Esophagus squamous epithelium (tissue), 5 donors: ENCODE measurements around the gene MRPS7. TPM values are rescaled to one million over a fixed set of nuclear protein-coding genes. Genes with fewer than 3 reads are reported as not detected.
A peak's percentile ranks its signal among the peaks of the same experiment; 100 is the strongest.

Experiments used
- DNase-seq: peaks from one replicate; lab custom pipeline; 2025; lab: John Stamatoyannopoulos, UW
- H3K27ac ChIP-seq, 4 donors: fragments of 200-600 bp; sonication (generic); one replicate each; pipeline ENCODE4 v1.5.1; 2016 to 2019; ENCODE audit warnings: mild to moderate bottlenecking in 1 of 4
- H3K27me3 ChIP-seq, 4 donors: fragments of 200-600 bp; sonication (generic); 1 replicate in 3 of 4; 2 replicates in 1 of 4; pipeline versions ENCODE4 v1.5.1 to v1.6.0; 2017 to 2021; ENCODE audit warnings: antibody characterized with exemption in 1 of 4
- H3K36me3 ChIP-seq, 3 donors: fragments of 200-600 bp; sonication (generic); one replicate each; pipeline ENCODE4 v1.5.1; 2016 to 2019
- H3K4me1 ChIP-seq, 3 donors: fragments of 200-600 bp; sonication (generic); one replicate each; pipeline ENCODE4 v1.5.1; 2017 to 2019
- H3K4me3 ChIP-seq, 4 donors: fragments of 200-600 bp; sonication (generic); 1 replicate in 3 of 4; 2 replicates in 1 of 4; pipeline ENCODE4 v1.5.1; 2016 to 2019; ENCODE audit warnings: mild to moderate bottlenecking in 2 of 4, moderate library complexity in 1 of 4
- H3K9me3 ChIP-seq, 3 donors: fragments of 200-600 bp; sonication (generic); one replicate each; pipeline ENCODE4 v1.5.1; 2016 to 2019
- POLR2A ChIP-seq, 4 donors: fragments of 450-650 bp; IDR thresholded peaks; one replicate each; pipeline ENCODE4 v1.6.1; 2017; ENCODE audit warnings: antibody characterized with exemption in 4 of 4, mild to moderate bottlenecking in 4 of 4, moderate library complexity in 3 of 4
- WGBS, 2 donors: methylation state at CpG; one replicate each; pipeline ENCODE4 v1.1.5; 2018; 5-methylcytosine and 5-hydroxymethylcytosine counted together
- intact Hi-C: fragments of 100-400 bp; cut with DNase I; formaldehyde crosslinking; loops from one replicate; pipeline ENCODE4 v1.15.0; 2022
- total RNA-seq, 4 donors: library from RNA; depleted of rRNA; stranded (reverse); fragments of >200 nt; gene quantifications; one replicate each; pipeline ENCODE4 v1.1.0, GENCODE V29; 2016
- TF ChIP-seq, protein P1 (sequence below), 6 experiments: fragments of 450-650 bp in 4 of 6; fragments of 200-600 bp in 2 of 6; sonication (generic) in 2 of 6; IDR thresholded peaks; one replicate each; pipeline ENCODE4 v1.5.1; 2016 to 2019; ENCODE audit warnings: antibody characterized with exemption in 6 of 6, mild to moderate bottlenecking in 4 of 6, moderate library complexity in 4 of 6
- donor health status: DM: yes; HTN: yes; CAD: no.

Gene MRPS7
- total RNA-seq, 4 donors from 2014 or later: 42.2 to 62.6 (median 48.7) TPM

DNA sequence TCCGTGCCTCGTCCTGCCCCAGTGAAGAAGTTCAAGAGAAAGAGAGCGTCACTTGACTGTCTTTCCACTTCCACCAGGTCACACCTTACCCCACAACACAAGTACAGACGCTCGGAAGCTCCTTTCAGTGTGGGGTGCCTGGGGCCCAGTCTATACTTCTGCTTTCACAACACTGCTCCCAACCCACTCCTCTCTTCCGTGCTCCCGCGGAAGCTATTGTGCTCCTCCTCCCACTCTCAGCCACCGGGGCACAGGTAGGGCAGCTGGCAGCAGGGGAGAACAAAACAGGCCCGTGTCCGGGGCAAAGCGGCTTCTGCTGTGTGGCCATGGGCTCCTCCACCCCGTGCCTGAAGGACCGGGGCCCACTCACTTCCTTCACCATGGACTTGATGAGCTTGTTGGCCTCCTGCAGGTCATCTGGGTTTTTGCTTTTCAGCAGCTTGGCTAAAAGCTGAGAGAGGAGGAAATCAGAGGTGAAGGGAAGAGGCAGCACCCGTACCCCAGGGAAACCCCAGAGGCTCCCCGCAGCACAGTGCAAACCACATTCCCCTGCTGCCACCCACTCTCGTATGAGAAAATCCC is 19.1 kb upstream of the MRPS7 start:
- H3K9me3 ChIP-seq: no peaks in the 10 kb centered on the region
- TF ChIP-seq POLR2A (IDR thresholded peaks at IDR 0.05): no peak
- TF ChIP-seq, protein P1, sequence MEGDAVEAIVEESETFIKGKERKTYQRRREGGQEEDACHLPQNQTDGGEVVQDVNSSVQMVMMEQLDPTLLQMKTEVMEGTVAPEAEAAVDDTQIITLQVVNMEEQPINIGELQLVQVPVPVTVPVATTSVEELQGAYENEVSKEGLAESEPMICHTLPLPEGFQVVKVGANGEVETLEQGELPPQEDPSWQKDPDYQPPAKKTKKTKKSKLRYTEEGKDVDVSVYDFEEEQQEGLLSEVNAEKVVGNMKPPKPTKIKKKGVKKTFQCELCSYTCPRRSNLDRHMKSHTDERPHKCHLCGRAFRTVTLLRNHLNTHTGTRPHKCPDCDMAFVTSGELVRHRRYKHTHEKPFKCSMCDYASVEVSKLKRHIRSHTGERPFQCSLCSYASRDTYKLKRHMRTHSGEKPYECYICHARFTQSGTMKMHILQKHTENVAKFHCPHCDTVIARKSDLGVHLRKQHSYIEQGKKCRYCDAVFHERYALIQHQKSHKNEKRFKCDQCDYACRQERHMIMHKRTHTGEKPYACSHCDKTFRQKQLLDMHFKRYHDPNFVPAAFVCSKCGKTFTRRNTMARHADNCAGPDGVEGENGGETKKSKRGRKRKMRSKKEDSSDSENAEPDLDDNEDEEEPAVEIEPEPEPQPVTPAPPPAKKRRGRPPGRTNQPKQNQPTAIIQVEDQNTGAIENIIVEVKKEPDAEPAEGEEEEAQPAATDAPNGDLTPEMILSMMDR (IDR thresholded peaks at IDR 0.05): no peak
- H3K27me3 ChIP-seq: no peaks in the 10 kb centered on the region
- H3K4me3 ChIP-seq: no peak overlapping the region
- peak overlapping the region in 2 of 4 donors; percentile 7 to 11 for H3K27ac ChIP-seq
- DNase-seq: no peak
- WGBS, 2 donors: 68 to 74% methylated on average over 10 to 14 of the region's 17 CpGs
- no peaks in the 10 kb centered on the region for H3K4me1 ChIP-seq
- peaks cover 71 to 98% (median 78%) of the 10 kb centered on the region in 3 donors for H3K36me3 ChIP-seq
- intact Hi-C loops: no loop called here

DNA sequence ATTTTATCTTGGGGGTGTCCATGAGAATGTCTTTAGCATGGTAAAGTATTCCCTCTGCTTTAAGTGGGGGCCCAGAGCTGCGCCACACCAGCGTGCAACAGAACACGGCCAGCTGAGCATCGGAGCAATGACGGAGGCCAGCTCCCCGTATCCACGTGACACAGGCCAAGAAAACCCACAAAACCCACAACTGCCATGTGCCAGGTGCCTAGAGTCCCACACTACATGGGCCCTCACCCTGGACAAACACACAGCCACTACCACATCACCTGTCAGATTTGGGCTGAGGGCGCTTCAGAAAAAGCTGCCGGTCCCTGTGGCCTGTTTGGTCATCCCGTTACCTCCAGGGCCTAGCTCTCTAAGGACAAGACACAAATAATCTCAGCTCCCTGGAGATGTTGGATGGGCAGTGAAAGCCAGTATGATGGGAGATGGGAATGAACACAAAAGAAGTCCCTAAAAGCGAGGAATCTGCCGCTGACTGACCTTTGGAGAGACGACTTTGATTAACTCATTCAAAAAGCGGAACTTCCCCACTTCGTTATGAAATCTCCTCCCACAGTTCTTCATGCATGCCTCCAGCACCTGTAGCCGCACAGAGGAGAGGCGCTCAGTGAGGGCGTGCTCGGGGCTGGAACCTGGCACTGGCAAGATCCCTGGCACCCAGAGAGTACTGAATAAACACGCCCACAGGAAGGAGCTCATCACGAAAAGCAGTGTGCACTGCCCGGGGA is 17.4 kb upstream of the MRPS7 start:
- Histone ChIP-seq H3K27me3 (no peaks in the 10 kb centered on the region), H3K36me3 (peaks cover 57 to 90% (median 65%) of the 10 kb centered on the region in 3 donors), H3K27ac (no peak overlapping the region), H3K4me3 (no peak overlapping the region), H3K4me1 (peaks cover 0 to 6% (median 0%) of the 10 kb centered on the region in 3 donors), H3K9me3 (no peaks in the 10 kb centered on the region)
- no peak for DNase-seq
- WGBS, 2 donors: 53 to 82% methylated on average over 16 to 17 of the region's 22 CpGs
- TF ChIP-seq, protein P1 (IDR thresholded peaks at IDR 0.05): no peak
- TF ChIP-seq POLR2A (IDR thresholded peaks at IDR 0.05): no peak
- intact Hi-C loops: no loop called here

DNA sequence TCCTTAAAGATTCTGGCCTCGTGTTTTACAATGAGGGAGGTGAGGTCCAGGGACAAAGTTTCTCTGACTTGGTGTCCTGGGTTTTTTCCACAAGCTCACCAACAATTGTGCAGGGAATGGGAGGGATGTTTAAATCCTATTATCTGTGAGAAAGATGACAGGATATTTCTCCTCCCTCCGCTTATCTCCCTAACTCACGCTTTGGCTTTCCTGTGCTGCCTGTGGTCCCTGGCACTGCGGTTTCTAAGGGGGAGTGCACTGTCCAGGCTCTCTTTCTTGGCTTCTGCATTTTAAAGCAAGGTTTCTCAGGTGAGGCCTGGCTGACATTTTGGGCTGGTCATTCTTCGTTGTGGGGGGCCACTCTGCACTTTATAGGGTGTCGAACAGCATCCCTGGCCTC is 16.7 kb upstream of the MRPS7 start:
- Histone ChIP-seq H3K27ac (no peak overlapping the region), H3K4me3 (no peak overlapping the region), H3K4me1 (peaks cover 0 to 13% (median 5%) of the 10 kb centered on the region in 3 donors), H3K36me3 (peaks cover 50 to 83% (median 58%) of the 10 kb centered on the region in 3 donors), H3K27me3 (no peaks in the 10 kb centered on the region), H3K9me3 (no peaks in the 10 kb centered on the region)
- WGBS, 2 donors: 78 to 81% methylated on average over 6 of the region's 6 CpGs
- intact Hi-C loops: no loop called here
- no peak for TF ChIP-seq POLR2A (IDR thresholded peaks at IDR 0.05)
- TF ChIP-seq, protein P1 (IDR thresholded peaks at IDR 0.05): no peak
- DNase-seq: no peak

DNA sequence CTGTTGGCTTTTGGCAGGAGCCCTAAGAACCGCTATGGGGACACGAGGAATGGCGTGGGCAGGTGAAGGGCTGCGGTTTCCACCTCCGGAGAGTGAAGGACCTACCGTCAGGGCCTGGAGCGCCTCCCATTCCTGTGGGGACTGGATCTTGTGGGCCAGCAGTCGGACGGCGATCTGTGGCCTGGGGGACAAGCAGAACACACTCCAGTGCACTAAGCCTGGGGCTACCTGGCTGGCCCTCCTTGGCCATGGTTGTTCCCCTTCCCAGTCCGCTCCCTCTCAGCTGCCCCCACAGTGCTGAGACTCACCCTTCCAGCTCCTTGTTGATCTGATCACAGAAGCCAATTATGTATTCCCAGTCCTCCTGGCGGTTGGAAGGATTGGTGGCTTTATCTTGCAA is 15.3 kb upstream of the MRPS7 start:
- H3K4me3 ChIP-seq: no peak overlapping the region
- no peaks in the 10 kb centered on the region for H3K27me3 ChIP-seq
- peaks cover 36 to 69% (median 44%) of the 10 kb centered on the region in 3 donors for H3K36me3 ChIP-seq
- DNase-seq: no peak
- no peak for TF ChIP-seq POLR2A (IDR thresholded peaks at IDR 0.05)
- TF ChIP-seq, protein P1 (IDR thresholded peaks at IDR 0.05): no peak
- H3K27ac ChIP-seq: no peak overlapping the region
- intact Hi-C loops: no loop called here
- peaks cover 0 to 27% (median 13%) of the 10 kb centered on the region in 3 donors for H3K4me1 ChIP-seq
- 96% methylated on average over 5 of the region's 12 CpGs; no CpG with 5 or more reads in 1 of the 2 donors for WGBS, 2 donors
- H3K9me3 ChIP-seq: no peaks in the 10 kb centered on the region

DNA sequence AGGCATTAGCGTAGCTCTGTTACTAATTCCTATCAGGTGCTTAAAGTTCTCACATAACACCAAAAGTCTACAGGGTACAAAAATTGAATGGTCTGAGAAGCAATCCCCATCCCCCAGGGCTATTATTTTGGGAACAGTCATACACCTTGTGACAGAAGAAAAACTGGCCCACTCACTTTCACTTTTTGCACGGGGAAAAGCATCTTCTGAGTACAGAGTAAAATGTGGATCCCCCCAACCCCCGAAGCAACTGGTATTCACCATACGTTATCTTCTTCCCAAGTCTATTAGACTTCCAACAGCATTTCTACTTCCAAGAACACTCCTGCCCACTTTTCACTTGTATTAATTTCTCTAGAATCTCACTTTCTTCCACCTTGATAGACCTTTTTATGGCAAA is 12.1 kb upstream of the MRPS7 start:
- 70 to 71% methylated on average over 4 of the region's 4 CpGs for WGBS, 2 donors
- peak overlapping the region; percentile 59 to 76 (median 63) for H3K27ac ChIP-seq
- intact Hi-C loops: no loop called here

More for the DNA sequence above, 12.1 kb upstream of the MRPS7 start:
- no peak for TF ChIP-seq POLR2A (IDR thresholded peaks at IDR 0.05)
- TF ChIP-seq, protein P1 (IDR thresholded peaks at IDR 0.05): no peak
- Histone ChIP-seq H3K36me3 (peaks cover 12 to 37% (median 16%) of the 10 kb centered on the region in 3 donors), H3K27me3 (no peaks in the 10 kb centered on the region), H3K9me3 (no peaks in the 10 kb centered on the region), H3K4me1 (peaks cover 0 to 36% (median 13%) of the 10 kb centered on the region in 3 donors), H3K4me3 (peak overlapping the region in 2 of 4 donors; percentile 17 to 26)
- DNase-seq: no peak
